Activated naive CD8-positive, alpha-beta T cell treated with anti-CD3 and anti-CD28 coated beads, Interleukin-2, amount 10 ng/mL, durations not matched to agents 7 days and 5 days (primary cell): ENCODE results near the gene OAF. TPM values are rescaled to one million over a fixed set of nuclear protein-coding genes. Genes with fewer than 3 reads are reported as not detected.
"Not testable (repeated sequence)": the region's sequence is repeated elsewhere in the genome, so short reads cannot be mapped to it uniquely, and the experiment has no call there.

Source experiments
- ATAC-seq: fragments of 150-1000 bp; cut with Tn5 transposase; one replicate; pipeline ENCODE4 v1.10.0; 2021; ENCODE audit warnings: low read depth, moderate library complexity
- POLR2A ChIA-PET: fragments of 350-600 bp; sonication (Branson Sonifier 250); formaldehyde crosslinking; loops from one replicate; lab custom pipeline; 2021; ENCODE audit warnings: antibody characterized with exemption; lab: Charles Lee
- DNase-seq: peaks from one replicate; pipeline ENCODE4 v3.0.0; 2021
- H3K27ac Mint-ChIP-seq: one replicate; pipeline ENCODE4 v1.8.0; 2022; ENCODE audit warnings: mild to moderate bottlenecking, mixed read lengths
- H3K27me3 Mint-ChIP-seq: one replicate; pipeline ENCODE4 v1.8.0; 2022; ENCODE audit warnings: mild to moderate bottlenecking, moderate library complexity, mixed read lengths
- H3K36me3 Mint-ChIP-seq: one replicate; pipeline ENCODE4 v1.8.0; 2021; ENCODE audit warnings: mild to moderate bottlenecking, mixed read lengths
- H3K4me1 Mint-ChIP-seq: one replicate; pipeline ENCODE4 v1.8.0; 2021; ENCODE audit warnings: mixed read lengths
- H3K4me3 Mint-ChIP-seq: one replicate; pipeline ENCODE4 v1.8.0; 2022; ENCODE audit warnings: mild to moderate bottlenecking, moderate library complexity, mixed read lengths
- H3K9me3 Mint-ChIP-seq: one replicate; pipeline ENCODE4 v1.8.0; 2021; ENCODE audit warnings: mixed read lengths
- total RNA-seq, 2 experiments: library from RNA; stranded (reverse); gene quantifications; one replicate each; pipeline ENCODE4 v1.2.3, GENCODE V29; 2021

OAF gene
- total RNA-seq, 2 experiments from 2014 or later, result 2.4 to 5.5 TPM

GRCh38 chr11:120240866-120241265 is 30.0 kb downstream of the OAF start:
- ATAC-seq, result no peak
- POLR2A ChIA-PET, result no interaction called here
- Mint-ChIP-seq H3K27ac (no peak overlapping the region), H3K27me3 (peaks cover 86% of the 10 kb centered on the region), H3K9me3 (no peaks in the 10 kb centered on the region), H3K4me3 (no peak overlapping the region), H3K4me1 (peaks cover 14% of the 10 kb centered on the region), H3K36me3 (no peaks in the 10 kb centered on the region)
- DNase-seq, result no peak

GRCh38 chr11:120241277-120241676 is 30.4 kb downstream of the OAF start:
- POLR2A ChIA-PET, result no interaction called here
- Mint-ChIP-seq H3K27me3 (peaks cover 87% of the 10 kb centered on the region), H3K4me3 (no peak overlapping the region), H3K36me3 (peaks cover 1% of the 10 kb centered on the region), H3K27ac (no peak overlapping the region), H3K9me3 (no peaks in the 10 kb centered on the region), H3K4me1 (peaks cover 14% of the 10 kb centered on the region)
- no peak for ATAC-seq
- DNase-seq, result no peak

- POLR2A ChIA-PET, result interaction anchor here (0.9 kb wide), 1 partner anchor 12 kb away, joined by 3 read pairs; no protein-coding TSS in a partner anchor
Observed at GRCh38 chr11:120243221-120243620, 32.4 kb downstream of the OAF start.

GRCh38 chr11:120244476-120245365 is 33.9 kb downstream of the OAF start:
- DNase-seq (no peak), ATAC-seq (no peak)
- Mint-ChIP-seq H3K4me3 (no peak overlapping the region), H3K4me1 (peaks cover 42% of the 10 kb centered on the region), H3K36me3 (peaks cover 1% of the 10 kb centered on the region), H3K9me3 (no peaks in the 10 kb centered on the region), H3K27me3 (peaks cover 68% of the 10 kb centered on the region), H3K27ac (no peak overlapping the region)
- POLR2A ChIA-PET, result interaction anchor here (1.4 kb wide), 1 partner anchor 58 kb away, joined by 4 read pairs; no protein-coding TSS in a partner anchor

More at GRCh38 chr11:120243221-120243620, 32.4 kb downstream of the OAF start:
- no peak for ATAC-seq
- Mint-ChIP-seq H3K4me3 (no peak overlapping the region), H3K9me3 (no peaks in the 10 kb centered on the region), H3K4me1 (peaks cover 28% of the 10 kb centered on the region), H3K27ac (no peak overlapping the region), H3K27me3 (peaks cover 83% of the 10 kb centered on the region), H3K36me3 (peaks cover 1% of the 10 kb centered on the region)
- no peak for DNase-seq

GRCh38 chr11:120245434-120245833 is 34.6 kb downstream of the OAF start:
- H3K36me3 Mint-ChIP-seq, result peaks cover 3% of the 10 kb centered on the region
- POLR2A ChIA-PET, result no interaction called here
- DNase-seq (no peak), ATAC-seq (no peak)
- no peak overlapping the region for H3K27ac Mint-ChIP-seq
- peaks cover 71% of the 10 kb centered on the region for H3K27me3 Mint-ChIP-seq
- peaks cover 47% of the 10 kb centered on the region for H3K4me1 Mint-ChIP-seq
- no peaks in the 10 kb centered on the region for H3K9me3 Mint-ChIP-seq
- no peak overlapping the region for H3K4me3 Mint-ChIP-seq

GRCh38 chr11:120248551-120249278 is 37.9 kb downstream of the OAF start:
- Mint-ChIP-seq H3K9me3 (no peaks in the 10 kb centered on the region), H3K27ac (peak overlapping the region; percentile 66), H3K4me3 (peak overlapping the region; percentile 74), H3K4me1 (peaks cover 47% of the 10 kb centered on the region), H3K27me3 (peaks cover 72% of the 10 kb centered on the region), H3K36me3 (peaks cover 3% of the 10 kb centered on the region)
- ATAC-seq (peak; percentile 93), DNase-seq (no peak)
- POLR2A ChIA-PET, result interaction anchor here (1.2 kb wide), 2 partner anchors 9 to 12 kb away, joined by 5 read pairs; no protein-coding TSS in a partner anchor

- Mint-ChIP-seq H3K4me3 (peak overlapping the region; percentile 35), H3K36me3 (peaks cover 3% of the 10 kb centered on the region), H3K4me1 (peaks cover 45% of the 10 kb centered on the region), H3K27ac (peak overlapping the region; percentile 66), H3K27me3 (peaks cover 72% of the 10 kb centered on the region), H3K9me3 (no peaks in the 10 kb centered on the region)
- DNase-seq (no peak), ATAC-seq (no peak)
- POLR2A ChIA-PET, result interaction anchor here (0.8 to 1.2 kb wide), 3 partner anchors 8 to 13 kb away, joined by 4 to 5 read pairs (median 5); no protein-coding TSS in a partner anchor
Observed at GRCh38 chr11:120249279-120250262, 38.7 kb downstream of the OAF start.

GRCh38 chr11:120253377-120253776 is 42.5 kb downstream of the OAF start:
- H3K27ac Mint-ChIP-seq, POLR2A ChIA-PET, DNase-seq, H3K4me3 Mint-ChIP-seq, ATAC-seq, H3K9me3 Mint-ChIP-seq, H3K36me3 Mint-ChIP-seq: not testable (repeated sequence)
- H3K4me1 Mint-ChIP-seq, result peaks cover 25% of the 10 kb centered on the region
- peaks cover 79% of the 10 kb centered on the region for H3K27me3 Mint-ChIP-seq

GRCh38 chr11:120254788-120255518 is 44.1 kb downstream of the OAF start:
- Mint-ChIP-seq H3K9me3 (no peaks in the 10 kb centered on the region), H3K36me3 (peaks cover 1% of the 10 kb centered on the region), H3K27me3 (peaks cover 86% of the 10 kb centered on the region)

GRCh38 chr11:120255519-120255866 is 44.7 kb downstream of the OAF start:
- POLR2A ChIA-PET, result interaction anchor here (1.2 kb wide), 1 partner anchor 13 kb away, joined by 3 read pairs; no protein-coding TSS in a partner anchor
- H3K27ac Mint-ChIP-seq, result no peak overlapping the region
- H3K4me3 Mint-ChIP-seq, result no peak overlapping the region
- H3K4me1 Mint-ChIP-seq, result peaks cover 8% of the 10 kb centered on the region
- DNase-seq, result no peak
- H3K27me3 Mint-ChIP-seq, result peaks cover 84% of the 10 kb centered on the region
- no peaks in the 10 kb centered on the region for H3K36me3 Mint-ChIP-seq
- no peak for ATAC-seq
- H3K9me3 Mint-ChIP-seq, result no peaks in the 10 kb centered on the region

More at GRCh38 chr11:120254788-120255518, 44.1 kb downstream of the OAF start:
- no peak overlapping the region for H3K4me3 Mint-ChIP-seq
- peaks cover 11% of the 10 kb centered on the region for H3K4me1 Mint-ChIP-seq
- H3K27ac Mint-ChIP-seq, result no peak overlapping the region
- ATAC-seq (no peak), DNase-seq (no peak)
- POLR2A ChIA-PET, result interaction anchor here (1.2 kb wide), 1 partner anchor 12 kb away, joined by 3 read pairs; no protein-coding TSS in a partner anchor

GRCh38 chr11:120256178-120256577 is 45.3 kb downstream of the OAF start:
- H3K27me3 Mint-ChIP-seq, result peaks cover 85% of the 10 kb centered on the region
- H3K9me3 Mint-ChIP-seq, result no peaks in the 10 kb centered on the region
- ATAC-seq (no peak), DNase-seq (no peak)
- H3K4me1 Mint-ChIP-seq, result peaks cover 8% of the 10 kb centered on the region
- POLR2A ChIA-PET, result interaction anchor here (0.6 kb wide), 1 partner anchor 65 kb away, joined by 3 read pairs; no protein-coding TSS in a partner anchor
- no peak overlapping the region for H3K4me3 Mint-ChIP-seq
- no peaks in the 10 kb centered on the region for H3K36me3 Mint-ChIP-seq
- H3K27ac Mint-ChIP-seq, result no peak overlapping the region

GRCh38 chr11:120256779-120257178 is 45.9 kb downstream of the OAF start:
- H3K4me3 Mint-ChIP-seq, result no peak overlapping the region
- H3K27ac Mint-ChIP-seq, result no peak overlapping the region
- H3K9me3 Mint-ChIP-seq, result no peaks in the 10 kb centered on the region
- POLR2A ChIA-PET, result no interaction called here
- ATAC-seq (no peak), DNase-seq (no peak)
- peaks cover 85% of the 10 kb centered on the region for H3K27me3 Mint-ChIP-seq
- H3K4me1 Mint-ChIP-seq, result peaks cover 8% of the 10 kb centered on the region
- no peaks in the 10 kb centered on the region for H3K36me3 Mint-ChIP-seq
